HG03139 (cell line): Measurements from ENCODE around the gene ARCN1.
A peak's percentile ranks its signal among the peaks of the same experiment; 100 is the strongest.
"Not testable (repeated sequence)": the region's sequence is repeated elsewhere in the genome, so short reads cannot be mapped to it uniquely, and the experiment has no call there.

Source experiments
- ATAC-seq: cut with Tn5 transposase; IDR thresholded peaks from one replicate; pipeline ENCODE4 v1.9.1; 2021; ENCODE audit not compliant: unreplicated experiment

Gene ARCN1

GRCh38 chr11:118544010-118544646, 28.1 kb upstream of the ARCN1 start:
- ATAC-seq: no peak

GRCh38 chr11:118544647-118545010, 27.6 kb upstream of the ARCN1 start:
- ATAC-seq: no peak

- no peak for ATAC-seq
Observed at GRCh38 chr11:118545533-118545932, 26.7 kb upstream of the ARCN1 start.

- ATAC-seq: no peak
Observed at GRCh38 chr11:118547132-118547531, 25.1 kb upstream of the ARCN1 start.

GRCh38 chr11:118552341-118552740, 19.9 kb upstream of the ARCN1 start:
- ATAC-seq: no peak

GRCh38 chr11:118560806-118561205, 11.4 kb upstream of the ARCN1 start:
- ATAC-seq: no peak

- no peak for ATAC-seq
Observed at GRCh38 chr11:118565051-118565450, 7.2 kb upstream of the ARCN1 start.

- no peak for ATAC-seq
Observed at GRCh38 chr11:118569670-118570069, 2.5 kb upstream of the ARCN1 start.

- ATAC-seq: no peak
Observed at GRCh38 chr11:118570787-118571186, 1.4 kb upstream of the ARCN1 start.

- peak; percentile 6 for ATAC-seq
Observed at GRCh38 chr11:118571701-118572060, 528 bp upstream of the ARCN1 start.

GRCh38 chr11:118572981-118573550, 857 bp downstream of the ARCN1 start:
- peak; percentile 27 for ATAC-seq

GRCh38 chr11:118574636-118575035, 2.4 kb downstream of the ARCN1 start:
- ATAC-seq: no peak

- not testable (repeated sequence) for ATAC-seq
Observed at GRCh38 chr11:118577995-118578394, 5.8 kb downstream of the ARCN1 start.

GRCh38 chr11:118581057-118581456, 8.8 kb downstream of the ARCN1 start:
- no peak for ATAC-seq

GRCh38 chr11:118587952-118588351, 15.7 kb downstream of the ARCN1 start:
- ATAC-seq: no peak

- ATAC-seq: no peak
Observed at GRCh38 chr11:118592616-118593367, 20.6 kb downstream of the ARCN1 start.

GRCh38 chr11:118594984-118595383, 22.8 kb downstream of the ARCN1 start:
- not testable (repeated sequence) for ATAC-seq

- no peak for ATAC-seq
Observed at GRCh38 chr11:118596224-118597146, 24.3 kb downstream of the ARCN1 start.

GRCh38 chr11:118597556-118597955, 25.3 kb downstream of the ARCN1 start:
- ATAC-seq: no peak

GRCh38 chr11:118602331-118602730, 30.1 kb downstream of the ARCN1 start:
- ATAC-seq: no peak

- ATAC-seq: not testable (repeated sequence)
Observed at GRCh38 chr11:118603709-118604108, 31.5 kb downstream of the ARCN1 start.
